A549 (cell line): ENCODE data around the gene ROR2. TPM values are rescaled to one million over a fixed set of nuclear protein-coding genes. Genes with fewer than 3 reads are reported as not detected.
"Not testable (repeated sequence)": the region's sequence is repeated elsewhere in the genome, so short reads cannot be mapped to it uniquely, and the experiment has no call there.

Experiments used
- ATAC-seq, 2 experiments: fragments of 200-7000 bp in 1 of 2; fragments of >200 bp in 1 of 2; cut with Nextera tagmentation in 1 of 2; cut with Tn5 transposase in 1 of 2; 3 replicates each; pipeline versions ENCODE4 v1.8.0 to v1.9.1; 2018 to 2020; ENCODE audit warnings: mild to moderate bottlenecking in 1 of 2, moderate library complexity in 1 of 2
- CTCF ChIA-PET: fragments of 300-600 bp; sonication (Branson Sonifier 250); formaldehyde crosslinking; extraction: SDS; loops from one replicate; lab custom pipeline; 2021; ENCODE audit warnings: antibody characterized with exemption, inconsistent platforms; lab: Yijun Ruan, JAX
- POLR2A ChIA-PET: fragments of 350-600 bp; formaldehyde crosslinking; extraction: SDS; loops from one replicate; lab custom pipeline; 2021; ENCODE audit warnings: antibody characterized with exemption, inconsistent platforms; lab: Yijun Ruan, JAX
- DNase-seq, 2 experiments: peaks; one replicate each; pipeline versions ENCODE4 v3.0.0 to v3.0.0-alpha.2; 2011 to 2016; ENCODE audit warnings: low read depth in 1 of 2, low spot score in 1 of 2
- FAIRE-seq: peaks from 2 replicates; lab custom pipeline; 2011; peaks lifted over from hg19 to GRCh38; lab: Jason Lieb, UNC
- H3K27ac ChIP-seq, 2 experiments: fragments of >200 bp; sonication (Bioruptor Twin); formaldehyde crosslinking; 3 replicates each; pipeline ENCODE4 v1.5.1; 2016 to 2017
- H3K4me1 ChIP-seq: fragments of >200 bp; sonication (Bioruptor Twin); formaldehyde crosslinking; 3 replicates; pipeline ENCODE4 v1.6.1; 2016
- H3K4me2 ChIP-seq: fragments of >200 bp; sonication (Bioruptor Twin); formaldehyde crosslinking; 3 replicates; pipeline ENCODE4 v1.6.1; 2016
- H3K4me3 ChIP-seq: fragments of >200 bp; sonication (Bioruptor Twin); formaldehyde crosslinking; 3 replicates; pipeline ENCODE4 v1.5.1; 2016
- H3K9me3 ChIP-seq: fragments of >200 bp; sonication (Bioruptor Twin); formaldehyde crosslinking; 3 replicates; pipeline ENCODE4 v1.6.1; 2016
- CBX8 ChIP-seq: fragments of 200-600 bp; sonication (generic); IDR thresholded peaks from 2 replicates; pipeline ENCODE4 v1.6.1; 2016
- CHD2 ChIP-seq: fragments of 150-350 bp; IDR thresholded peaks from 2 replicates; pipeline ENCODE4 v1.6.1; 2014; ENCODE audit warnings: low read length; ENCODE audit not compliant: partially characterized antibody
- EHF ChIP-seq: fragments of 250-450 bp; sonication (Bioruptor Pico); IDR thresholded peaks from 2 replicates; pipeline ENCODE4 v1.5.0; 2020; ENCODE audit warnings: mild to moderate bottlenecking
- EHMT2 ChIP-seq: fragments of 200-600 bp; sonication (generic); IDR thresholded peaks from 2 replicates; pipeline ENCODE4 v1.6.1; 2016; ENCODE audit warnings: antibody characterized with exemption, low read depth, mild to moderate bottlenecking, moderate library complexity
- FOSB ChIP-seq: fragments of 250-450 bp; sonication (Bioruptor Pico); IDR thresholded peaks from 2 replicates; pipeline ENCODE4 v1.5.0; 2020; ENCODE audit warnings: mild to moderate bottlenecking, moderate library complexity
- FOSL2 ChIP-seq, 2 experiments: fragments of 450-650 bp in 1 of 2; fragments of >200 bp in 1 of 2; sonication (Bioruptor Twin) in 1 of 2; formaldehyde crosslinking; IDR thresholded peaks; 2 replicates each; pipeline versions ENCODE4 v1.5.0 to v1.6.1; 2016 to 2020; ENCODE audit warnings: mild to moderate bottlenecking in 1 of 2, moderate library complexity in 1 of 2
- FOXS1 ChIP-seq: fragments of 250-450 bp; sonication (Bioruptor Pico); IDR thresholded peaks from 2 replicates; pipeline ENCODE4 v1.5.0; 2020; ENCODE audit warnings: mild to moderate bottlenecking, moderate library complexity
- HEYL ChIP-seq: fragments of 250-450 bp; sonication (Bioruptor Pico); IDR thresholded peaks from 2 replicates; pipeline ENCODE4 v1.8.0; 2021; ENCODE audit warnings: mild to moderate bottlenecking, moderate library complexity
- HOXA7 ChIP-seq: fragments of 250-450 bp; sonication (Bioruptor Pico); IDR thresholded peaks from 2 replicates; pipeline ENCODE4 v1.5.0; 2020; ENCODE audit warnings: mild to moderate bottlenecking, moderate library complexity
- HOXB13 ChIP-seq: fragments of 250-450 bp; sonication (Bioruptor Pico); IDR thresholded peaks from 2 replicates; pipeline ENCODE4 v1.5.0; 2020; ENCODE audit warnings: low read depth, mild to moderate bottlenecking, moderate library complexity
- JUN ChIP-seq, 2 experiments: fragments of >200 bp; sonication (Bioruptor Twin); formaldehyde crosslinking; IDR thresholded peaks; 2 replicates in 1 of 2; 3 replicates in 1 of 2; pipeline ENCODE4 v1.6.1; 2016 to 2017
- KDM5A ChIP-seq: fragments of 200-600 bp; sonication (generic); IDR thresholded peaks from 2 replicates; pipeline ENCODE4 v1.6.1; 2016; ENCODE audit warnings: antibody characterized with exemption, mild to moderate bottlenecking
- NPAS2 ChIP-seq: fragments of 250-450 bp; sonication (Bioruptor Pico); IDR thresholded peaks from 2 replicates; pipeline ENCODE4 v1.8.0; 2022; ENCODE audit warnings: mild to moderate bottlenecking, moderate library complexity, borderline replicate concordance
- POLR2A ChIP-seq: IDR thresholded peaks from 2 replicates; pipeline ENCODE4 v1.6.1; 2012; ENCODE audit warnings: mild to moderate bottlenecking, low read length
- POLR2AphosphoS2 ChIP-seq: conservative IDR thresholded peaks from 2 replicates; pipeline ENCODE4 v1.6.1; 2012; ENCODE audit warnings: low read length, improper control_type of control experiment, inconsistent platforms
- RAD21 ChIP-seq, 2 experiments: fragments of >200 bp in 1 of 2; sonication (Bioruptor Twin) in 1 of 2; formaldehyde crosslinking in 1 of 2; IDR thresholded peaks in 1 of 2; conservative IDR thresholded peaks in 1 of 2; 2 replicates in 1 of 2; 3 replicates in 1 of 2; pipeline ENCODE4 v1.6.1; 2012 to 2018; ENCODE audit warnings: inconsistent platforms in 1 of 2
- RARB ChIP-seq: fragments of 250-450 bp; sonication (Bioruptor Pico); IDR thresholded peaks from 2 replicates; pipeline ENCODE4 v1.8.0; 2021; ENCODE audit warnings: mild to moderate bottlenecking, moderate library complexity
- SMC3 ChIP-seq: fragments of >200 bp; sonication (Bioruptor Twin); formaldehyde crosslinking; IDR thresholded peaks from 3 replicates; pipeline ENCODE4 v1.6.1; 2018; ENCODE audit warnings: inconsistent platforms
- TFCP2L1 ChIP-seq: fragments of 250-450 bp; sonication (Bioruptor Pico); IDR thresholded peaks from 2 replicates; pipeline ENCODE4 v1.5.0; 2021; ENCODE audit warnings: mild to moderate bottlenecking
- TP53 ChIP-seq: fragments of 250-450 bp; sonication (Bioruptor Pico); IDR thresholded peaks from 2 replicates; pipeline ENCODE4 v1.5.0; 2021; ENCODE audit warnings: mild to moderate bottlenecking, moderate library complexity
- ZNF302 ChIP-seq: fragments of 250-450 bp; sonication (Bioruptor Pico); IDR thresholded peaks from 2 replicates; pipeline ENCODE4 v1.9.0; 2021; ENCODE audit warnings: inconsistent platforms, mild to moderate bottlenecking, moderate library complexity
- WGBS: methylation state at CpG from one replicate; pipeline ENCODE4 v1.1.6; 2017; ENCODE audit errors: missing lambda C conversion rate; 5-methylcytosine and 5-hydroxymethylcytosine counted together
- polyA plus RNA-seq, 4 experiments: library from polyadenylated mRNA; depleted of rRNA in 3 of 4; stranded (reverse); fragments of >200 nt; fragmentation: RNase III in 1 of 4; extraction: RNeasy Plus Mini Kit Qiagen cat#74134 plus additional on column Dnase treatment in 1 of 4; gene quantifications; 2 replicates in 3 of 4; 3 replicates in 1 of 4; pipeline ENCODE4 v1.2.3, GENCODE V29; 2011 to 2017
- TF ChIP-seq, protein P1 (sequence below): fragments of >200 bp; sonication (Bioruptor Twin); formaldehyde crosslinking; IDR thresholded peaks from 2 replicates; pipeline ENCODE4 v1.6.1; 2016
- TF ChIP-seq, protein P2 (sequence below): IDR thresholded peaks from 2 replicates; pipeline ENCODE4 v1.6.1; 2012
- TF ChIP-seq, protein P3 (sequence below): fragments of >200 bp; sonication (Bioruptor Twin); formaldehyde crosslinking; IDR thresholded peaks from 3 replicates; pipeline ENCODE4 v1.5.1; 2016
- TF ChIP-seq, protein P4 (sequence below): fragments of 250-450 bp; sonication (Bioruptor Pico); IDR thresholded peaks from 2 replicates; pipeline ENCODE4 v1.5.0; 2021; ENCODE audit warnings: mild to moderate bottlenecking, moderate library complexity, borderline replicate concordance

The ROR2 gene
- polyA plus RNA-seq, 2 of the 4 experiments (the other 2 are of a cell fraction), result 0.12 to 0.53 TPM

DNA sequence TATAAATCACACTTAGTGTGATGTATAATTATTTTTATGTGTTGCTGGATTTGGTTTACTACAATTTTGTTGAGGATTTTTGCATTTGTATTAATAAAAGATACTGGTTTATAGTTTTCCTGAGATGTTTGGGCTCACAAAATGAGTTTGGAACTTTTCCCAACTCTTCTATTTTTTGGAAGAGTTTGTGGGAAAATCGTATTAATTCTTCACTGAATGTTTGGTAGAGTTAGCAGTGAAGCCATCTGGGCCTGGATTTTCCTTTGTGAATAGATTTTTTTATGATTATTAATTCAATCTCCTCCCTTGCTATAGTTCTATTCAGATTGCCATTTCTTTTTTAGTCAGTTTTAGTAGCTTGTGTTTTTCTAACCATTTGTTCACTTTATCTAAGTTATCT is 324.7 kb downstream of the ROR2 start:
- Histone ChIP-seq H3K4me2 (no peak overlapping the region), H3K9me3 (peaks cover 7% of the 10 kb centered on the region; the same call in 2 of the 3 replicates), H3K4me3 (no peak overlapping the region), H3K27ac (no peak overlapping the region), H3K4me1 (no peaks in the 10 kb centered on the region)
- 0% methylated on average over 1 of the region's 1 CpG for WGBS
- POLR2A ChIA-PET, result no interaction called here
- no peak for DNase-seq
- CTCF ChIA-PET, result interaction anchor here (0.6 to 1.0 kb wide), 2 partner anchors 440 to 710 kb away, joined by 3 read pairs; no protein-coding TSS in a partner anchor
- no peak for ATAC-seq
- TF ChIP-seq EHMT2, result no peak
- no peak for TF ChIP-seq NPAS2 (CRISPR knock-in tag)
- TF ChIP-seq EHF (CRISPR knock-in tag), result no peak
- no peak for TF ChIP-seq HOXA7 (CRISPR knock-in tag)
- TF ChIP-seq HOXB13 (CRISPR knock-in tag), result no peak
- no peak for TF ChIP-seq CHD2
- TF ChIP-seq, protein P1, sequence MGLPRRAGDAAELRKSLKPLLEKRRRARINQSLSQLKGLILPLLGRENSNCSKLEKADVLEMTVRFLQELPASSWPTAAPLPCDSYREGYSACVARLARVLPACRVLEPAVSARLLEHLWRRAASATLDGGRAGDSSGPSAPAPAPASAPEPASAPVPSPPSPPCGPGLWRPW, result no peak
- TF ChIP-seq TFCP2L1 (CRISPR knock-in tag), result no peak
- no peak for TF ChIP-seq HEYL (CRISPR knock-in tag)
- TF ChIP-seq ZNF302, result no peak
- TF ChIP-seq JUN (IDR thresholded peaks at IDR 0.05), result no peak
- TF ChIP-seq, protein P2, sequence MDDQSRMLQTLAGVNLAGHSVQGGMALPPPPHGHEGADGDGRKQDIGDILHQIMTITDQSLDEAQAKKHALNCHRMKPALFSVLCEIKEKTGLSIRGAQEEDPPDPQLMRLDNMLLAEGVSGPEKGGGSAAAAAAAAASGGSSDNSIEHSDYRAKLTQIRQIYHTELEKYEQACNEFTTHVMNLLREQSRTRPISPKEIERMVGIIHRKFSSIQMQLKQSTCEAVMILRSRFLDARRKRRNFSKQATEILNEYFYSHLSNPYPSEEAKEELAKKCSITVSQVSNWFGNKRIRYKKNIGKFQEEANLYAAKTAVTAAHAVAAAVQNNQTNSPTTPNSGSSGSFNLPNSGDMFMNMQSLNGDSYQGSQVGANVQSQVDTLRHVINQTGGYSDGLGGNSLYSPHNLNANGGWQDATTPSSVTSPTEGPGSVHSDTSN, result no peak
- TF ChIP-seq, protein P3, sequence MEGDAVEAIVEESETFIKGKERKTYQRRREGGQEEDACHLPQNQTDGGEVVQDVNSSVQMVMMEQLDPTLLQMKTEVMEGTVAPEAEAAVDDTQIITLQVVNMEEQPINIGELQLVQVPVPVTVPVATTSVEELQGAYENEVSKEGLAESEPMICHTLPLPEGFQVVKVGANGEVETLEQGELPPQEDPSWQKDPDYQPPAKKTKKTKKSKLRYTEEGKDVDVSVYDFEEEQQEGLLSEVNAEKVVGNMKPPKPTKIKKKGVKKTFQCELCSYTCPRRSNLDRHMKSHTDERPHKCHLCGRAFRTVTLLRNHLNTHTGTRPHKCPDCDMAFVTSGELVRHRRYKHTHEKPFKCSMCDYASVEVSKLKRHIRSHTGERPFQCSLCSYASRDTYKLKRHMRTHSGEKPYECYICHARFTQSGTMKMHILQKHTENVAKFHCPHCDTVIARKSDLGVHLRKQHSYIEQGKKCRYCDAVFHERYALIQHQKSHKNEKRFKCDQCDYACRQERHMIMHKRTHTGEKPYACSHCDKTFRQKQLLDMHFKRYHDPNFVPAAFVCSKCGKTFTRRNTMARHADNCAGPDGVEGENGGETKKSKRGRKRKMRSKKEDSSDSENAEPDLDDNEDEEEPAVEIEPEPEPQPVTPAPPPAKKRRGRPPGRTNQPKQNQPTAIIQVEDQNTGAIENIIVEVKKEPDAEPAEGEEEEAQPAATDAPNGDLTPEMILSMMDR, result no peak
- TF ChIP-seq FOSL2 (IDR thresholded peaks at IDR 0.05), result no peak
- TF ChIP-seq FOSL2 (CRISPR knock-in tag; IDR thresholded peaks at IDR 0.05), result no peak
- no peak for FAIRE-seq

DNA sequence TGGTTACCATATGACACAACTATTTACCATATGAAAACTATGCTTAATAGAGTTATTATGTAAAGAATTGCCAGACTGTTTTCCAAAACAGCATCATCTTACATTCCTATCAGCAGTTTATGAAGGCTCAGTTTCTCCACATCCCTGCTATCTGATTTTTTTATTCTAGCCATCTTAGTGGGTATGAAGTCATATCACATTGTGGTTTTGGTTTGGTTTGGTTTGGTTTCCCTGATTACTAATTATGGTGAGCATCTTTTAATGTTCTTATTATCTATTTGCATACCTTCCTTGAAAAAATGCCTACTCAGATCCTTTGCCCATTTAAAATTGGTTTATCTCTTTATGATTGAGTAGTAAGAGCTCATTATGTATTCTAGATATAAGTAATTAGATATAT is 327.0 kb downstream of the ROR2 start:
- no peak overlapping the region for H3K4me3 ChIP-seq
- no peak for TF ChIP-seq POLR2AphosphoS2
- no peak for TF ChIP-seq SMC3
- no peak for TF ChIP-seq TP53
- no peak for TF ChIP-seq RAD21 (conservative IDR thresholded peaks at IDR 0.05 in 1 of 2, IDR thresholded peaks at IDR 0.05 in 1 of 2)
- TF ChIP-seq FOXS1, result no peak
- no peak for TF ChIP-seq KDM5A
- no peak for TF ChIP-seq RARB (CRISPR knock-in tag)
- TF ChIP-seq FOSB (CRISPR knock-in tag), result no peak
- TF ChIP-seq, protein P4, sequence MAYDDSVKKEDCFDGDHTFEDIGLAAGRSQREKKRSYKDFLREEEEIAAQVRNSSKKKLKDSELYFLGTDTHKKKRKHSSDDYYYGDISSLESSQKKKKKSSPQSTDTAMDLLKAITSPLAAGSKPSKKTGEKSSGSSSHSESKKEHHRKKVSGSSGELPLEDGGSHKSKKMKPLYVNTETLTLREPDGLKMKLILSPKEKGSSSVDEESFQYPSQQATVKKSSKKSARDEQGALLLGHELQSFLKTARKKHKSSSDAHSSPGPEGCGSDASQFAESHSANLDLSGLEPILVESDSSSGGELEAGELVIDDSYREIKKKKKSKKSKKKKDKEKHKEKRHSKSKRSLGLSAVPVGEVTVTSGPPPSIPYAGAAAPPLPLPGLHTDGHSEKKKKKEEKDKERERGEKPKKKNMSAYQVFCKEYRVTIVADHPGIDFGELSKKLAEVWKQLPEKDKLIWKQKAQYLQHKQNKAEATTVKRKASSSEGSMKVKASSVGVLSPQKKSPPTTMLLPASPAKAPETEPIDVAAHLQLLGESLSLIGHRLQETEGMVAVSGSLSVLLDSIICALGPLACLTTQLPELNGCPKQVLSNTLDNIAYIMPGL (CRISPR knock-in tag), result no peak
- no peak for TF ChIP-seq POLR2A
- no peak for TF ChIP-seq EHMT2
- TF ChIP-seq CBX8, result no peak
- TF ChIP-seq, protein P3, result no peak
- TF ChIP-seq, all 56 proteins: peak for 0
- CTCF ChIA-PET, result no interaction called here
- POLR2A ChIA-PET, result no interaction called here
- no peak for FAIRE-seq
- DNase-seq, result no peak
- H3K27ac ChIP-seq, result no peak overlapping the region
- no peak overlapping the region for H3K4me2 ChIP-seq
- H3K9me3 ChIP-seq, result no peaks in the 10 kb centered on the region
- no peaks in the 10 kb centered on the region for H3K4me1 ChIP-seq
- no peak for ATAC-seq

DNA sequence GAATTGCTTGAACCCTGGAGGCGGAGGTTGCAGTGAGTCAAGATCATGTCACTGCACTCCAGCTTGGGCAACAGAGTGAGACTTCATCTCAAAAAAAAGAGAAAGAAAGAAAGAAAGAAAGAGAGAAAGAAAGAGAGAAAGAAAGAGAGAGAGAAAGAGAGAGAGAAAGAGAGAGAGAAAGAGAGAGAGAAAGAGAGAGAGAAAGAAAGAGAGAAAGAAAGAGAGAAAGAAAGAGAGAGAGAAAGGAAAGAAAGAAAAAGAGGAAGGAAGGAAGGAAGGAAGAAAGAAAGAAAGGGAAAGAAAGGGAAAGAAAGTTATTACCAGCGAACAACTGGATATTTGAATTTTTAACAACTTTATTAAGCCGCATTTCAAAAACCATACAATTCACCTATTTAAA is 327.9 kb downstream of the ROR2 start:
- FAIRE-seq, result not testable (repeated sequence)

DNA sequence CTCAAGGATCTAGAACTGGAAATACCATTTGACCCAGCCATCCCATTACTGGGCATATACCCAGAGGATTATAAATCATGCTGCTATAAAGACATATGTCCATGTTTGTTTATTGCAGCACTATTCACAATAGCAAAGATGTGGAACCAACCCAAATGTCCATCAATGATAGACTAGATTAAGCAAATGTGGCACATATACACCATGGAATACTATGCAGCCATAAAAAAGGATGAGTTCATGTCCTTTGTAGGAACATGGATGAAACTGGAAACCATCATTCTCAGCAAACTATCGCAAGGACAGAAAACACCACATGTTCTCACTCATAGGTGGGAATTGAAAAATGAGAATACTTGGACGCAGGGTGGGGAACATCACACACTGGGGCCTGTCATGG is 336.0 kb downstream of the ROR2 start:
- H3K4me3 ChIP-seq, DNase-seq, H3K4me1 ChIP-seq, FAIRE-seq, H3K27ac ChIP-seq, H3K4me2 ChIP-seq, CTCF ChIA-PET, POLR2A ChIA-PET, ATAC-seq, H3K9me3 ChIP-seq: not testable (repeated sequence)
- WGBS, result 89% methylated on average over 2 of the region's 2 CpGs

More for the DNA sequence above, 327.9 kb downstream of the ROR2 start:
- ATAC-seq, H3K4me2 ChIP-seq, H3K27ac ChIP-seq, H3K4me1 ChIP-seq, H3K9me3 ChIP-seq, H3K4me3 ChIP-seq, DNase-seq, POLR2A ChIA-PET: not testable (repeated sequence)
- CTCF ChIA-PET, result interaction anchor here (0.9 kb wide), 1 partner anchor 176 kb away, joined by 3 read pairs; no protein-coding TSS in a partner anchor
- 68% methylated on average over 3 of the region's 3 CpGs for WGBS
